Panc1 (cell line): ENCODE data around the gene GPR45. TPM values are rescaled to one million over a fixed set of nuclear protein-coding genes. Genes with fewer than 3 reads are reported as not detected.

Experiments used
- ATAC-seq: fragments of 200-7000 bp; cut with Tn5 transposase; 2 replicates; pipeline ENCODE4 v1.9.1; 2020; ENCODE audit warnings: mild to moderate bottlenecking, moderate library complexity
- BruUV-seq: library from RNA; stranded (reverse); fragments of 400-500 nt; replicated peaks from 2 replicates; lab custom pipeline; 2021; lab: Mats Ljungman, UMichigan
- CTCF ChIA-PET: fragments of 300-600 bp; sonication (Branson Sonifier 250); formaldehyde crosslinking; loops from one replicate; lab custom pipeline; 2022; ENCODE audit warnings: antibody characterized with exemption; lab: Charles Lee
- POLR2A ChIA-PET: fragments of 300-600 bp; sonication (Branson Sonifier 250); formaldehyde crosslinking; loops from one replicate; lab custom pipeline; 2022; ENCODE audit warnings: antibody characterized with exemption; lab: Charles Lee
- DNase-seq: peaks from one replicate; pipeline ENCODE4 v3.0.0-alpha.2; 2010; ENCODE audit warnings: low read depth, low spot score
- H3K27ac ChIP-seq: 2 replicates; pipeline ENCODE4 v1.5.1; 2011; ENCODE audit warnings: mild to moderate bottlenecking, low read length, inconsistent platforms
- H3K27me3 ChIP-seq: fragments of 200-500 bp; sonication (Bioruptor generic); 2 replicates; pipeline ENCODE4 v1.6.0; 2014; ENCODE audit warnings: low read length, inconsistent platforms; ENCODE audit not compliant: control insufficient read depth, insufficient read depth
- H3K36me3 ChIP-seq: fragments of 200-500 bp; sonication (Bioruptor generic); 2 replicates; pipeline ENCODE4 v1.5.1; 2014; ENCODE audit warnings: inconsistent platforms, mild to moderate bottlenecking, low read length, moderate library complexity; ENCODE audit not compliant: control insufficient read depth, insufficient read depth
- H3K4me1 ChIP-seq: 2 replicates; pipeline ENCODE4 v1.5.1; 2011; ENCODE audit warnings: inconsistent platforms, mild to moderate bottlenecking, low read length, moderate library complexity; ENCODE audit not compliant: control insufficient read depth, insufficient read depth
- H3K4me3 ChIP-seq, 2 experiments: 2 replicates each; pipeline ENCODE4 v1.5.1; 2011 to 2012; ENCODE audit warnings: low read depth in 2 of 2, low read length in 2 of 2, mild to moderate bottlenecking in 2 of 2, inconsistent platforms in 1 of 2, moderate library complexity in 1 of 2
- H3K9me3 ChIP-seq: fragments of 200-500 bp; sonication (Bioruptor generic); 2 replicates; pipeline ENCODE4 v1.5.1; 2014; ENCODE audit warnings: low read depth, mild to moderate bottlenecking, inconsistent platforms, low read length, moderate library complexity; ENCODE audit not compliant: control insufficient read depth, insufficient read depth
- CTCF ChIP-seq: fragments of 450-650 bp; IDR thresholded peaks from 2 replicates; pipeline ENCODE4 v1.5.1; 2017; ENCODE audit warnings: mild to moderate bottlenecking
- POLR2AphosphoS5 ChIP-seq: IDR thresholded peaks from 2 replicates; pipeline ENCODE4 v1.6.1; 2012; ENCODE audit warnings: mild to moderate bottlenecking, low read depth, low read length, moderate library complexity
- REST ChIP-seq, 2 experiments: IDR thresholded peaks; 2 replicates each; pipeline ENCODE4 v1.6.1; 2011 to 2012; ENCODE audit warnings: low read depth in 2 of 2, control low read depth in 1 of 2, low read length in 1 of 2, mild to moderate bottlenecking in 1 of 2, moderate library complexity in 1 of 2; ENCODE audit not compliant: insufficient read depth in 1 of 2
- SIN3A ChIP-seq: IDR thresholded peaks from 2 replicates; pipeline ENCODE4 v1.6.1; 2012; ENCODE audit warnings: low read depth, mild to moderate bottlenecking, low read length, moderate library complexity, borderline replicate concordance; ENCODE audit not compliant: insufficient read depth
- TCF7L2 ChIP-seq: IDR thresholded peaks from 2 replicates; pipeline ENCODE4 v1.6.1; 2011; ENCODE audit warnings: mild to moderate bottlenecking, low read depth, low read length, inconsistent platforms
- in situ Hi-C: cut with HindIII; loops from 2 replicates; pipeline ENCODE4 v1.10.0; 2016; ENCODE audit warnings: low sequenced_read_pairs, low pct_unique_long_range_greater_than_20kb
- intact Hi-C: fragments of 100-400 bp; cut with micrococcal nuclease; formaldehyde crosslinking; loops from one replicate; pipeline ENCODE4 v1.10.0; 2022; ENCODE audit not compliant: unreplicated experiment
- total RNA-seq: library from RNA; stranded (reverse); gene quantifications from one replicate; pipeline ENCODE4 v1.2.1, GENCODE V29; 2021; ENCODE audit not compliant: unreplicated experiment

GPR45 gene
- total RNA-seq, 1 experiment from 2014 or later = not detected

- Histone ChIP-seq H3K4me3 (no peak overlapping the region), H3K27me3 (no peaks in the 10 kb centered on the region; the same call in 1 of the 2 replicates), H3K4me1 (no peaks in the 10 kb centered on the region), H3K36me3 (no peaks in the 10 kb centered on the region), H3K27ac (no peak overlapping the region), H3K9me3 (no peaks in the 10 kb centered on the region)
- in situ Hi-C loops = no loop called here
- ChIA-PET CTCF (interaction anchor here (0.7 kb wide), 1 partner anchor 105 kb away, joined by 5 read pairs; no protein-coding TSS in a partner anchor), POLR2A (no interaction called here)
- no peak for DNase-seq
- no TSS peak for BruUV-seq
- no peak for ATAC-seq
- TF ChIP-seq SIN3A (no peak), TCF7L2 (no peak), POLR2AphosphoS5 (no peak), REST (IDR thresholded peaks at IDR 0.05; ENCODE audit: insufficient read depth in 1 of 2, low read depth in 2 of 2, low read length in 1 of 2) (no peak), CTCF (no peak)
- intact Hi-C loops = no loop called here
Observed at GRCh38 chr2:105231232-105231619, 10.3 kb upstream of the GPR45 start.

- no peak for TF ChIP-seq TCF7L2
- TF ChIP-seq CTCF = peak; percentile 88
- CTCF ChIA-PET = interaction anchor here (0.5 to 2.0 kb wide), 3 partner anchors 55 to 176 kb away, joined by 3 to 10 read pairs (median 8); no protein-coding TSS in a partner anchor
- in situ Hi-C loops (no loop called here), intact Hi-C loops (loop anchor here (1.0 kb wide), 1 partner anchor 121 kb away; no protein-coding TSS in a partner anchor)
- Histone ChIP-seq H3K4me3 (no peak overlapping the region), H3K4me1 (peaks cover 4% of the 10 kb centered on the region), H3K9me3 (no peaks in the 10 kb centered on the region), H3K27me3 (no peaks in the 10 kb centered on the region; the same call in 1 of the 2 replicates), H3K27ac (no peak overlapping the region), H3K36me3 (no peaks in the 10 kb centered on the region)
- ATAC-seq = peak; percentile 86
- DNase-seq = peak; percentile 50
- no TSS peak for BruUV-seq
- POLR2A ChIA-PET = interaction anchor here (0.7 kb wide), 1 partner anchor 9 kb away, joined by 3 read pairs; no protein-coding TSS in a partner anchor
Observed at GRCh38 chr2:105235388-105236059, 6.0 kb upstream of the GPR45 start.
